Measurements from ENCODE around the gene CCDC43.

CCDC43 gene

GRCh38 chr17:44708401-44709263 lies 19.1 kb upstream of the CCDC43 start, which contains the start of gene DBF4B:
TSS of gene DBF4B (plus strand) at chr17:44708665. CDS start at chr17:44708821, 156 bp downstream.
- TF ChIP-seq TEAD4 (IDR thresholded peaks at IDR 0.05): no peak
- TF ChIP-seq TCF12 (IDR thresholded peaks at IDR 0.05; ENCODE audit: low read depth): peak; percentile 50
- no peak for TF ChIP-seq USF1 (IDR thresholded peaks at IDR 0.05)
- peak; percentile 87 for TF ChIP-seq EGR1 (IDR thresholded peaks at IDR 0.05)
- TF ChIP-seq CEBPB (IDR thresholded peaks at IDR 0.05): 0 out of 2 replicates have a peak, but pooled peaks have one; percentile 10
- TF ChIP-seq MAX (IDR thresholded peaks at IDR 0.05): peak; percentile 44; the same call in 1 of the 2 replicates
- peak; percentile 82; the same call in 1 of the 2 replicates for TF ChIP-seq TAF1 (IDR thresholded peaks at IDR 0.05; ENCODE audit: low read depth)
- TF ChIP-seq YY1 (IDR thresholded peaks at IDR 0.05; ENCODE audit: low read depth): peak; percentile 54; the same call in 1 of the 2 replicates

- no peak for TF ChIP-seq TEAD4 (IDR thresholded peaks at IDR 0.05)
- TF ChIP-seq ZBTB7A (IDR thresholded peaks at IDR 0.05; ENCODE audit: low read depth): no peak
- TF ChIP-seq RAD21 (IDR thresholded peaks at IDR 0.05; ENCODE audit: low read depth): no peak
- TF ChIP-seq YY1 (IDR thresholded peaks at IDR 0.05; ENCODE audit: low read depth): no peak
- no peak for TF ChIP-seq FOXM1 (IDR thresholded peaks at IDR 0.05; ENCODE audit: borderline replicate concordance, low read depth)
- no peak for TF ChIP-seq MAX (IDR thresholded peaks at IDR 0.05)
- TF ChIP-seq NFIC (IDR thresholded peaks at IDR 0.05): no peak
- TF ChIP-seq USF1 (IDR thresholded peaks at IDR 0.05): no peak
- no peak for TF ChIP-seq TCF12 (IDR thresholded peaks at IDR 0.05; ENCODE audit: low read depth)
- no peak for TF ChIP-seq EGR1 (IDR thresholded peaks at IDR 0.05)
- TF ChIP-seq EP300 (IDR thresholded peaks at IDR 0.05; ENCODE audit: borderline replicate concordance): no peak
- TF ChIP-seq REST (IDR thresholded peaks at IDR 0.05; ENCODE audit: low read depth): no peak
These were observed 18.3 kb upstream of the CCDC43 start for GRCh38 chr17:44707755-44708400.

GRCh38 chr17:44693609-44694008 lies 4.0 kb upstream of the CCDC43 start:
- no peak for TF ChIP-seq YY1 (IDR thresholded peaks at IDR 0.05; ENCODE audit: low read depth)
- no peak for TF ChIP-seq EGR1 (IDR thresholded peaks at IDR 0.05)
- no peak for TF ChIP-seq REST (IDR thresholded peaks at IDR 0.05; ENCODE audit: low read depth)
- no peak for TF ChIP-seq TCF12 (IDR thresholded peaks at IDR 0.05; ENCODE audit: low read depth)
- TF ChIP-seq NFIC (IDR thresholded peaks at IDR 0.05): no peak
- TF ChIP-seq MAX (IDR thresholded peaks at IDR 0.05): no peak
- no peak for TF ChIP-seq ZBTB7A (IDR thresholded peaks at IDR 0.05; ENCODE audit: low read depth)
- TF ChIP-seq FOXM1 (IDR thresholded peaks at IDR 0.05; ENCODE audit: borderline replicate concordance, low read depth): no peak

GRCh38 chr17:44688675-44689476 lies 700 bp downstream of the CCDC43 start:
- no peak for TF ChIP-seq USF1 (IDR thresholded peaks at IDR 0.05)
- TF ChIP-seq MAX (IDR thresholded peaks at IDR 0.05): no peak

All from Ishikawa (cell line).